Subcutaneous adipose tissue (tissue), 4 donors: Measurements from ENCODE around the gene C10orf105. TPM values are rescaled to one million over a fixed set of nuclear protein-coding genes. Genes with fewer than 3 reads are reported as not detected.

Source experiments
- total RNA-seq, 4 donors: library from RNA; depleted of rRNA; stranded (reverse); fragments of >200 nt; gene quantifications; one replicate each; pipeline ENCODE4 v1.1.0, GENCODE V29; 2016
- TF ChIP-seq, protein P1 (sequence below): fragments of 450-650 bp; IDR thresholded peaks from one replicate; pipeline ENCODE4 v1.5.1; 2016; ENCODE audit warnings: low read depth, mild to moderate bottlenecking, control low read depth, antibody characterized with exemption, moderate library complexity

Gene C10orf105
- total RNA-seq, 4 donors from 2014 or later = 0.19 to 0.22 TPM; not detected in 2

DNA sequence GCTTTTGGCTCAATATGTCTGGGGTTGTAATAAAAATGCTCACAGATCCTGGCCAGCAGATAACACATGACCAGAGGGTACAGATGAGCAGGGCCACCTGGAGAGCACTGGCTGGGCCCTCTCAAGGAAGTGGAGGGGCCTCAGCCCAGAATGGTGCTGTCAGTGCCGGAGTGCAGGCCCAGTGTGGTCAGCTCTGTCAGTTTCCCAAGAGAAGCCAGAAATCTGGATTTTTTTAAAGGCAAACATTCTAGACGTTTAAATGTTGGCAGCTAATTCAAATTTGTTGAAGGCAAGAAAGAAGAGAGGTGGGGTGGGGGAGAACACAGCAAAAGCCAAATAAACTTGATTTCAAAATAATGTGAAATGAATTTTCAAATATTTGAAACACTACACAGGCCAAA, 2.0 kb downstream of the C10orf105 start:
- TF ChIP-seq, protein P1, sequence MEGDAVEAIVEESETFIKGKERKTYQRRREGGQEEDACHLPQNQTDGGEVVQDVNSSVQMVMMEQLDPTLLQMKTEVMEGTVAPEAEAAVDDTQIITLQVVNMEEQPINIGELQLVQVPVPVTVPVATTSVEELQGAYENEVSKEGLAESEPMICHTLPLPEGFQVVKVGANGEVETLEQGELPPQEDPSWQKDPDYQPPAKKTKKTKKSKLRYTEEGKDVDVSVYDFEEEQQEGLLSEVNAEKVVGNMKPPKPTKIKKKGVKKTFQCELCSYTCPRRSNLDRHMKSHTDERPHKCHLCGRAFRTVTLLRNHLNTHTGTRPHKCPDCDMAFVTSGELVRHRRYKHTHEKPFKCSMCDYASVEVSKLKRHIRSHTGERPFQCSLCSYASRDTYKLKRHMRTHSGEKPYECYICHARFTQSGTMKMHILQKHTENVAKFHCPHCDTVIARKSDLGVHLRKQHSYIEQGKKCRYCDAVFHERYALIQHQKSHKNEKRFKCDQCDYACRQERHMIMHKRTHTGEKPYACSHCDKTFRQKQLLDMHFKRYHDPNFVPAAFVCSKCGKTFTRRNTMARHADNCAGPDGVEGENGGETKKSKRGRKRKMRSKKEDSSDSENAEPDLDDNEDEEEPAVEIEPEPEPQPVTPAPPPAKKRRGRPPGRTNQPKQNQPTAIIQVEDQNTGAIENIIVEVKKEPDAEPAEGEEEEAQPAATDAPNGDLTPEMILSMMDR = no peak

DNA sequence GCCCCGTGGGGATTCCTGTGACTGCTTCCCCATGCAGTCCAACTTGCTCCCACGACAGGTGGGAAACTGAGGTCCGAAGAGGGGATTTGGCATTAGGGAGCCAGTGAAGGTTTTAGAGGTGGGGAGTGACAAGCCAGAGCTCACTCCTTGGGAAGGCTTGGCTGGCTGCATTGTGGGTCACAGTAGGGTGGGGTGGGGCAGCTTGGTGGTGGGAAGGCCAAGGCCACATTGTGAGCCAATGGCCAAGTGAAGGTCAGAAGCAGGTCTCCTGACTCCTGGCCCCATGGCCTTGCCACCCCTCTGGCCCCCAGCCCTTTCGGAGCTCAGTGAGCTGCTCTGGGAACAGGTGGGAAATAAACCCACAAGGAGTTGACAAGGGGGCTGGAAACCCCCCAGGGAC, 2.5 kb downstream of the C10orf105 start:
- TF ChIP-seq, protein P1 = no peak

DNA sequence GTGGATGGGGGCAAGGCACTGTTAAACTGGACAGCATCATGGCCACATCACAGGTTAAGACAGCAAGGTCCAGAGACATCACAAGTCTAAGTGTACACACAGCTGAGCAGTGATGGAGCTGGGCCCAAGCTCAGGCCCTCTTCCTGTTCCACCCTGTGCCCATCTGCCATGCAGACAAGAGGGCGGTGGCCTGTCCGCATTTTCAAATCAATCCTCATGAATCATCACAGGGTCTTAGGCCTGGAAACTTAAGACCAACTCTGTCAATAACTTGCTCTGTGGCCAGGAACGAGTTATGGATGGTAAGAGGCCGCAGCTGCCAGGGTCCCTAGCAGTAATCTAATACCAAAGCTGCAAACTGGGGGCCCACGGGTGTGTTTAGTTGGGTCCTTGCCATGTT, 3.2 kb downstream of the C10orf105 start:
- TF ChIP-seq, protein P1 = no peak

DNA sequence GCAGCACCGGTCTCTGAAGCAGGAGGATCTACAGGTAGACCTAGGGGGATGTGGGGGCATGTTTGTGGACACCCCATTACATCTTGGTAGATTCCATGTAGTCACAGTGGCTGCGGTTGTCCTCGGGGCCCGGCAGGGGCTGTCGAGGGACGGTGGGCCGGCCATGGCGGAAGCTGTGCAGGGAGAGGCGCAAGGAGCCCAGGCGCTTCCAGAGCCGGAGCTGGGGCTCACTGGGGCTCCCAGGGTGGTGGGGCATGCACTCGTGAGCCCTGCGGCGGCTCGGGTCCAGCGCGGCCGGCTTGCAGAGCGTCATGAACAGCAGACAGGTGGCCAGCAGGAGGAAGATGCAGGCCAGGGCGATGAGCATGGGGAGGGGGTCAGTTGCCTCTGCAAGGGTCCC, 3.7 kb downstream of the C10orf105 start:
- TF ChIP-seq, protein P1 = no peak

DNA sequence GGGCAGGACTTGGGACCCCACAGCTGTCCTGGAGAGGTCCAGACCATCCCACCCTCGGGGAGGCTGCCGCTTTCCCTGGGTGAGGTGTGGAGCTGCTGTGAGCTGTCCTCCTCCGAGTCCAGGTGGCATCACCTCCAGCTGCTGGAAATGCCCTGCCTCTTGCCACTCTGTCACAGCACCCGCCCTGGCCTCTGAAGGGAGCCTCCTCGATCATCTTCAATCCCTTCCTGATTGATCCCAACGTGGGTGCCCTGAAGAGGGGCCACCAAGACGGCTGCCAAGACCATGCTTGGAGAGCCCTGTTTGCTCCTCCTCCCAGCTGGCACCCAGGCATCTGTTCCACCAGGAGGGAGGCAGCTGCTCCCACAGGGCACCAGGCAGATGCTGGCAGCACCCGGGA, 4.6 kb downstream of the C10orf105 start:
- TF ChIP-seq, protein P1 = no peak

DNA sequence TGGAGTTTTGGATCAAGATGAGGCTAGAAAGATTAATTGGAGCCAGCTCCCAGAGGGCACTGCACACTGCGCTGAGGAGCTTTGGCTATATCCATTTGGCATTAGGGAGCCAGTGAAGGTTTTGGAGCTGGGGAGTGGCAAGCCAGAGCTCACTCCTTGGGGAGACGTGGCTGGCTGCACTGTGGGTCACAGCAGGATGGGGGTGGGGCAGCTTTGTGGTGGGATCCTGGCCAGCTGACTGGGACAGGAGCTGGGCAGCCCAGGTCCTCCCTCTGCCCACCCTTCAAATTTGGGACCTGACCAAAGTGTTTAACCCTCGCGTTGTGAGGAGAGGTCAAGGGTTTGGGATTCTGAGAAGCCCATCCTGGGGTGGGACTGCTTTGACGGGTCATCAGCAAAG, 5.0 kb downstream of the C10orf105 start:
- TF ChIP-seq, protein P1 = no peak

DNA sequence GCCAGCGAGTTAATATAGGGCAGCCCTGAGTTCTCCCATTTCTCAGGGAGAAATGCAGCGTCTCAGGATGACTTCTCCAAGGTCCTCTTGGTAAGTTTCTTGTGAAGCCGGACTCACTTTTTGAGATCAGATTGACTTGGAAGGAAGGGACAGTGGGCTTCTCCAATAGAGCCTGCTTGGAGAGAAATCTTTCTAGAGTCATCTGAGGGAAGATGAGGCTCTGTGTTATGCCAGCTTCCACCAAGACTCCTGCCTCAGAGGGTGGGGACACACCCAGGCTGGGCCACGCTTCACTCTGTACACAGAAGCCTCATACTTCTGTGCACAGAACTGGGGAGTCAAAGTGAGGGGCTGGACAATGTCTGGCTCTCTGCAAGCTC, 5.6 kb downstream of the C10orf105 start:
- TF ChIP-seq, protein P1 = no peak
